ENCODE results near the gene F8A3. TPM values are rescaled to one million over a fixed set of nuclear protein-coding genes. Genes with fewer than 3 reads are reported as not detected.

F8A3 gene
- total RNA-seq: 0.93 and 1.2 TPM in 2 replicates

DNA sequence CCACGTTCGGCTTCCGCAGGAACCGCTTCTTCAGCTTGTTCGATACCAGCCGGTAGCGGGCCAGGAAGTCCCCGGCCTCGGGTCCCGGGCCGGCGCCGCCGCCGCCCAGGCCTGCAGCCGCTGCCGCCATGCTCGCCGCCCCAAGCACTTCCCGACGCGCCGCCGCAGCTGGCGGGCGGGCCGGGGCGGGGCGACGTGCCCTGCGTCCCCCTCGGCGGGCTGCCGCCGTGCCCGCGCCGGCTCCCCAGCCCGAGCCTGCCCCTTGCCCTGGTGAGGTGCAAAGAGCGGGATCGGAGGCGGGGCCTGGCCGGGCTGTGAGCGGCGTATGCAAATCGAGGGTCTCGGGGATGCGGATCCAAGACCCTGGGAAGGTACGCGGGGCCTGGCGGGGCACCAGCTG is at the start of gene F8A3:
Gene F8A3, minus strand, starts transcription at position 150 of the 400 bp plus-strand sequence. Its CDS starts 20 bp downstream, at position 130.

Small RNAs within 50 kb of the gene (small RNA-seq; reads per million reads assigned to genes)
- gene MIR1184-3: not detected

Other genes starting within 250 kb of the F8A3 start
- gene VBP1, start 242.2 kb downstream of the F8A3 start, total RNA-seq: 97.2 and 103 TPM in 2 replicates
- gene RAB39B, start 194.1 kb downstream of the F8A3 start, total RNA-seq: 0.07 TPM in 1 of 2 replicates, not detected in the other
- gene CLIC2, start 124.0 kb downstream of the F8A3 start, total RNA-seq: 10.1 and 18.0 TPM in 2 replicates
- not detected in 2 replicates for gene F8A2, start 76.5 kb downstream of the F8A3 start, total RNA-seq
- gene SPRY3, start 154.0 kb upstream of the F8A3 start, total RNA-seq: 1.8 and 2.1 TPM in 2 replicates
- gene TMLHE, start 154.3 kb upstream of the F8A3 start, total RNA-seq: 13.8 and 14.4 TPM in 2 replicates

Measured in thoracic aorta endothelial cell (primary cell).